GM12878 (cell line): Measurements from ENCODE around the gene DERA. TPM values are rescaled to one million over a fixed set of nuclear protein-coding genes. Genes with fewer than 3 reads are reported as not detected.

Experiments used
- ATAC-seq: fragments of 200-7000 bp; cut with Tn5 transposase; 3 replicates; pipeline ENCODE4 v1.9.1; 2020; ENCODE audit warnings: mild to moderate bottlenecking, moderate library complexity
- BruUV-seq: library from RNA; stranded (reverse); fragments of 400-500 nt; replicated peaks from 2 replicates; lab custom pipeline; 2021; lab: Mats Ljungman, UMichigan
- CTCF ChIA-PET: fragments of 300-600 bp; sonication (Branson Sonifier 250); formaldehyde crosslinking; extraction: SDS; loops from one replicate; lab custom pipeline; 2021; ENCODE audit warnings: inconsistent platforms; lab: Yijun Ruan, JAX
- POLR2A ChIA-PET: fragments of 350-600 bp; formaldehyde crosslinking; extraction: SDS; loops from one replicate; lab custom pipeline; 2021; ENCODE audit warnings: inconsistent platforms; lab: Charles Lee
- RAD21 ChIA-PET: fragments of 300-600 bp; sonication (Branson Sonifier 250); formaldehyde crosslinking; loops from one replicate; lab custom pipeline; 2023; ENCODE audit warnings: antibody characterized with exemption; ENCODE audit not compliant: unreplicated experiment; lab: Charles Lee
- SMC1A ChIA-PET: fragments of 300-600 bp; sonication (Branson Sonifier 250); formaldehyde crosslinking; loops from one replicate; lab custom pipeline; 2023; ENCODE audit not compliant: unreplicated experiment, uncharacterized antibody; lab: Charles Lee
- DNase-seq: peaks from one replicate; pipeline ENCODE4 v3.0.0-alpha.2; 2011; ENCODE audit warnings: low read depth, low spot score
- FAIRE-seq: peaks from 3 replicates; lab custom pipeline; 2011; peaks lifted over from hg19 to GRCh38; lab: Jason Lieb, UNC
- H2AFZ ChIP-seq: 2 replicates; pipeline ENCODE4 v1.6.0; 2011; ENCODE audit warnings: low read depth, low read length, control low read depth; ENCODE audit not compliant: control insufficient read depth
- H3K27ac ChIP-seq: 2 replicates; pipeline ENCODE4 v1.5.1; 2011; ENCODE audit warnings: control low read depth; ENCODE audit not compliant: control insufficient read depth, insufficient read depth
- H3K27me3 ChIP-seq, 2 experiments: replicated peaks in 1 of 2; 2 replicates each; pipeline versions ENCODE4 v1.6.0 to v1.6.1; 2011; ENCODE audit warnings: low read length in 1 of 2; ENCODE audit not compliant: control insufficient read depth in 2 of 2, insufficient read depth in 2 of 2
- H3K36me3 ChIP-seq, 2 experiments: 2 replicates each; pipeline ENCODE4 v1.5.1; 2011; ENCODE audit warnings: low read length in 1 of 2; ENCODE audit not compliant: control insufficient read depth in 2 of 2, insufficient read depth in 2 of 2
- H3K4me1 ChIP-seq: 2 replicates; pipeline ENCODE4 v1.6.1; 2011; ENCODE audit warnings: mild to moderate bottlenecking, low read length, moderate library complexity, mixed read lengths; ENCODE audit not compliant: control insufficient read depth, insufficient read depth
- H3K4me2 ChIP-seq: 2 replicates; pipeline ENCODE4 v1.6.0; 2011; ENCODE audit warnings: control low read depth; ENCODE audit not compliant: control insufficient read depth, insufficient read depth
- H3K4me3 ChIP-seq: fragments of 200-600 bp; sonication (generic); 2 replicates; pipeline ENCODE4 v1.5.1; 2016
- H3K79me2 ChIP-seq: 2 replicates; pipeline ENCODE4 v1.6.0; 2011; ENCODE audit warnings: low read length; ENCODE audit not compliant: control insufficient read depth, insufficient read depth
- H3K9ac ChIP-seq: 2 replicates; pipeline ENCODE4 v1.8.0; 2011; ENCODE audit warnings: low read length, control low read depth, mixed read lengths; ENCODE audit not compliant: control insufficient read depth, insufficient read depth
- H3K9me3 ChIP-seq: replicated peaks from 3 replicates; pipeline ENCODE4 v1.5.1; 2011; ENCODE audit warnings: mild to moderate bottlenecking, low read length; ENCODE audit not compliant: control insufficient read depth, insufficient read depth
- H4K20me1 ChIP-seq: 2 replicates; pipeline ENCODE4 v1.6.0; 2011; ENCODE audit not compliant: control insufficient read depth, insufficient read depth
- CREM ChIP-seq: IDR thresholded peaks from 2 replicates; pipeline ENCODE4 v1.6.1; 2014; ENCODE audit warnings: antibody characterized with exemption, low read depth
- CTCF ChIP-seq, 3 experiments: IDR thresholded peaks in 2 of 3; conservative IDR thresholded peaks in 1 of 3; 2 replicates each; pipeline ENCODE4 v1.5.1; 2011; ENCODE audit warnings: low read depth in 3 of 3, low read length in 3 of 3, mild to moderate bottlenecking in 3 of 3, control low read depth in 2 of 3, moderate library complexity in 2 of 3, inconsistent platforms in 1 of 3, mixed read lengths in 1 of 3; ENCODE audit not compliant: control insufficient read depth in 2 of 3, insufficient read depth in 1 of 3; ENCODE audit errors: extremely low read depth in 1 of 3
- NRF1 ChIP-seq: conservative IDR thresholded peaks from 2 replicates; pipeline ENCODE4 v1.6.1; 2011; ENCODE audit warnings: mild to moderate bottlenecking, low read depth, low read length, improper control_type of control experiment
- SREBF1 ChIP-seq: IDR thresholded peaks from 2 replicates; pipeline ENCODE4 v1.6.1; 2012; ENCODE audit warnings: mild to moderate bottlenecking, low read length
- TAF1 ChIP-seq: IDR thresholded peaks from 2 replicates; pipeline ENCODE4 v1.6.1; 2011; ENCODE audit warnings: mild to moderate bottlenecking, low read depth, low read length, borderline replicate concordance
- ZNF384 ChIP-seq: IDR thresholded peaks from 2 replicates; pipeline ENCODE4 v1.6.1; 2012; ENCODE audit warnings: low read depth, mild to moderate bottlenecking, low read length, improper control_type of control experiment, borderline replicate concordance
- whole genome bisulfite sequencing: methylation state at CpG from one replicate; pipeline ENCODE4 v1.1.6; 2016; ENCODE audit warnings: low lambda C conversion rate; ENCODE audit not compliant: insufficient replicate concordance, insufficient coverage; ENCODE audit errors: missing lambda C conversion rate; 5-methylcytosine and 5-hydroxymethylcytosine counted together
- in situ Hi-C: fragments of 300-500 bp; cut with MboI; formaldehyde crosslinking; loops from 9 replicates; pipeline ENCODE4 v1.14.3; 2018; ENCODE audit warnings: mixed read lengths
- intact Hi-C: fragments of 100-400 bp; cut with micrococcal nuclease; formaldehyde crosslinking; loops from one replicate; pipeline ENCODE4 v1.14.2; 2022; ENCODE audit not compliant: unreplicated experiment
- polyA plus RNA-seq, 11 experiments: library from polyadenylated mRNA; depleted of rRNA in 4 of 11; unstranded in 6 of 11; stranded (reverse) in 5 of 11; fragments of >200 nt; fragmentation: Nextera tagmentation in 4 of 11; fragmentation: Illumina TruSeq in 1 of 11; extraction: Ambion mirVana in 4 of 11; extraction: Trizol in 1 of 11; gene quantifications; 1 replicate in 1 of 11; 2 replicates in 10 of 11; pipeline versions ENCODE4 v1.2.1 to v1.2.3, GENCODE V29; 2011 to 2016; ENCODE audit warnings: inconsistent platforms in 2 of 11, missing spikeins in 2 of 11, low read depth in 1 of 11
- total RNA-seq, 4 experiments: library from RNA; depleted of rRNA in 3 of 4; stranded (reverse); fragments of >200 nt in 3 of 4; fragmentation: Illumina TruSeq in 1 of 4; extraction: Trizol in 1 of 4; gene quantifications; 2 replicates each; pipeline versions ENCODE4 v1.2.1 to v1.2.3, GENCODE V29; 2013 to 2021

DERA gene
- total and polyA plus RNA-seq, 10 of the 15 experiments (the other 5 are each of a cell fraction or from before 2014, with no cell fraction given) = 34.9 to 97.1 (median 40.8) TPM

DNA sequence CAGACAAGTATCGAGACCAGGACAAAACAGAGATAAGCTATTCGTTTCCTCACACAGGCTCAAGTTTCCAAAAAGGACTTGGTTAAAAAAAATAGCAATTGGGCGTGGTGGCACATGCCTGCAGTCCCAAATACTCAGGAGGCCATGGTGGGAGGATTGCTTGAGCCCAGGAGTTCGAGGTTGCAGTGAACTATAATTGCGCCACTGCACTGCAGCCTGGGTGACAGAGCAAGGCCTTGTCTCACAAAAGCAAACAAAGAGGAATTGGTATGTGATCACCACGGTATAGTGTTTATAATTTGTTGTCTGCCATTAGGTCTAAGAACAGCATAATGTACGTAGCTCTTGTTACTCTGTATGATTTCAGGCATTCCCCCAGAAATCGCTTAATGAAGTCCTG is 175.3 kb downstream of the DERA start:
- ChIA-PET RAD21 (interaction anchor here (0.6 kb wide), 1 partner anchor 26 kb away, joined by 3 read pairs; no protein-coding TSS in a partner anchor), CTCF (interaction anchor here (3.7 kb wide), 1 partner anchor 10 kb away, joined by 10 read pairs; no protein-coding TSS in a partner anchor), SMC1A (interaction anchor here (1.1 to 1.2 kb wide), 2 partner anchors 8 to 112 kb away, joined by 3 read pairs; no protein-coding TSS in a partner anchor), POLR2A (no interaction called here)
- no peaks in the 10 kb centered on the region for H4K20me1 ChIP-seq
- no peak overlapping the region for H3K4me2 ChIP-seq
- no peaks in the 10 kb centered on the region for H3K4me1 ChIP-seq
- DNase-seq (no peak), ATAC-seq (no peak), FAIRE-seq (no peak)
- TF ChIP-seq SREBF1 = no peak
- TF ChIP-seq CREM = no peak
- no peak for TF ChIP-seq ZNF384
- TF ChIP-seq NRF1 = no peak
- no peak for TF ChIP-seq CTCF (IDR thresholded peaks at IDR 0.05 in 2 of 3, conservative IDR thresholded peaks at IDR 0.05 in 1 of 3; ENCODE audit: control insufficient read depth in 2 of 3, extremely low read depth in 1 of 3, insufficient read depth in 1 of 3, low read depth in 3 of 3, low read length in 3 of 3)
- TF ChIP-seq TAF1 = no peak
- no peaks in the 10 kb centered on the region for H3K27me3 ChIP-seq
- H3K4me3 ChIP-seq = no peak overlapping the region
- no peaks in the 10 kb centered on the region for H3K9me3 ChIP-seq
- in situ Hi-C loops (no loop called here), intact Hi-C loops (no loop called here)
- H3K27ac ChIP-seq = no peak overlapping the region
- H3K36me3 ChIP-seq = no peaks in the 10 kb centered on the region
- 23% methylated on average over 8 of the region's 8 CpGs for WGBS
- H2AFZ ChIP-seq = no peak overlapping the region
- no peaks in the 10 kb centered on the region for H3K79me2 ChIP-seq
- BruUV-seq = no TSS peak
- H3K9ac ChIP-seq = no peak overlapping the region
